NOMO-1 treated with dmso at 0.1 percent for 144 hours (cell line): Measurements from ENCODE around the gene FBXL13.
"Not testable (repeated sequence)": the region's sequence is repeated elsewhere in the genome, so short reads cannot be mapped to it uniquely, and the experiment has no call there.

ENCODE experiments used
- DNase-seq: peaks from one replicate; lab custom pipeline; 2025; ENCODE audit not compliant: unreplicated experiment; lab: John Stamatoyannopoulos, UW

The FBXL13 gene

GRCh38 chr7:103031024-103031423 is 43.6 kb downstream of the FBXL13 start:
- no peak for DNase-seq

- DNase-seq: peak; percentile 42
These were observed 49.3 kb downstream of the FBXL13 start for GRCh38 chr7:103025341-103025740.

- DNase-seq: not testable (repeated sequence)
These were observed 51.0 kb downstream of the FBXL13 start for GRCh38 chr7:103023578-103023977.

- not testable (repeated sequence) for DNase-seq
These were observed 53.1 kb downstream of the FBXL13 start for GRCh38 chr7:103021490-103021889.

- DNase-seq: not testable (repeated sequence)
These were observed 53.7 kb downstream of the FBXL13 start for GRCh38 chr7:103020876-103021275.

- not testable (repeated sequence) for DNase-seq
These were observed 56.3 kb downstream of the FBXL13 start for GRCh38 chr7:103018295-103018694.

GRCh38 chr7:103011650-103012049 is 62.9 kb downstream of the FBXL13 start:
- no peak for DNase-seq

GRCh38 chr7:103010211-103010610 is 64.4 kb downstream of the FBXL13 start:
- no peak for DNase-seq

- no peak for DNase-seq
These were observed 65.0 kb downstream of the FBXL13 start for GRCh38 chr7:103009466-103010185.

GRCh38 chr7:103003004-103003403 is 71.6 kb downstream of the FBXL13 start:
- DNase-seq: no peak

GRCh38 chr7:103001210-103001609 is 73.4 kb downstream of the FBXL13 start:
- DNase-seq: no peak

- no peak for DNase-seq
These were observed 77.6 kb downstream of the FBXL13 start for GRCh38 chr7:102996957-102997356.

- DNase-seq: not testable (repeated sequence)
These were observed 79.0 kb downstream of the FBXL13 start for GRCh38 chr7:102995609-102996008.

- DNase-seq: no peak
These were observed 80.0 kb downstream of the FBXL13 start for GRCh38 chr7:102994567-102994966.

GRCh38 chr7:102993718-102994029 is 80.9 kb downstream of the FBXL13 start:
- DNase-seq: no peak

GRCh38 chr7:102992938-102993717 is 81.5 kb downstream of the FBXL13 start:
- no peak for DNase-seq

GRCh38 chr7:102992509-102992937 is 82.1 kb downstream of the FBXL13 start:
- DNase-seq: no peak

- DNase-seq: no peak
These were observed 82.9 kb downstream of the FBXL13 start for GRCh38 chr7:102991540-102992214.

- peak; percentile 19 for DNase-seq
These were observed 83.5 kb downstream of the FBXL13 start for GRCh38 chr7:102991077-102991539.

- DNase-seq: no peak
These were observed 84.0 kb downstream of the FBXL13 start for GRCh38 chr7:102990642-102991041.

- DNase-seq: no peak
These were observed 85.7 kb downstream of the FBXL13 start for GRCh38 chr7:102988631-102989560.
